Measurements from ENCODE around the gene KCNAB1.

GRCh38 chr3:156376199-156376598 lies 255.8 kb downstream of the KCNAB1 start:
- no peak for TF ChIP-seq CTCF (IDR thresholded peaks at IDR 0.05)
- TF ChIP-seq EZH2 (IDR thresholded peaks at IDR 0.05; ENCODE audit: borderline replicate concordance, insufficient read depth, low read depth, low read length, poor library complexity, severe bottlenecking), result no peak

Data from B cell (primary cell).